Osteoblast (primary cell): Measurements from ENCODE around the gene TNFSF12. TPM values are rescaled to one million over a fixed set of nuclear protein-coding genes. Genes with fewer than 3 reads are reported as not detected.

Experiments
- DNase-seq: peaks from one replicate; pipeline ENCODE4 v3.0.0; 2011; ENCODE audit warnings: low spot score, mixed read lengths; ENCODE audit not compliant: insufficient read length; ENCODE audit errors: missing footprints
- H2AFZ ChIP-seq: 2 replicates; pipeline ENCODE4 v1.6.0; 2011; ENCODE audit warnings: mild to moderate bottlenecking, low read length
- H3K27ac ChIP-seq: 2 replicates; pipeline ENCODE4 v1.5.1; 2011; ENCODE audit warnings: mild to moderate bottlenecking, low read depth, low read length, moderate library complexity
- H3K27me3 ChIP-seq: 2 replicates; pipeline ENCODE4 v1.6.0; 2012; ENCODE audit warnings: mild to moderate bottlenecking, control low read depth, inconsistent platforms, low read length, moderate library complexity; ENCODE audit not compliant: insufficient read depth
- H3K36me3 ChIP-seq: 2 replicates; pipeline ENCODE4 v1.5.1; 2011; ENCODE audit warnings: mild to moderate bottlenecking, low read length, control low read depth, moderate library complexity; ENCODE audit not compliant: insufficient read depth
- H3K4me1 ChIP-seq: 2 replicates; pipeline ENCODE4 v1.5.1; 2011; ENCODE audit warnings: mild to moderate bottlenecking, low read length, control low read depth, moderate library complexity; ENCODE audit not compliant: insufficient read depth
- H3K4me2 ChIP-seq: 2 replicates; pipeline ENCODE4 v1.6.0; 2011; ENCODE audit warnings: mild to moderate bottlenecking, low read length; ENCODE audit not compliant: insufficient read depth
- H3K4me3 ChIP-seq: fragments of 200-600 bp; sonication (generic); 3 replicates; pipeline ENCODE4 v1.5.1; 2012; ENCODE audit warnings: mild to moderate bottlenecking, low read length, inconsistent platforms; ENCODE audit not compliant: insufficient read depth
- H3K79me2 ChIP-seq: 2 replicates; pipeline ENCODE4 v1.6.0; 2012; ENCODE audit warnings: mild to moderate bottlenecking, low read length, control low read depth, inconsistent platforms; ENCODE audit not compliant: insufficient read depth
- H3K9me3 ChIP-seq: 2 replicates; pipeline ENCODE4 v1.5.1; 2011; ENCODE audit warnings: low read depth, low read length, control low read depth
- H4K20me1 ChIP-seq: 2 replicates; pipeline ENCODE4 v1.6.0; 2012; ENCODE audit warnings: mild to moderate bottlenecking, low read length, control low read depth; ENCODE audit not compliant: insufficient read depth
- CTCF ChIP-seq: IDR thresholded peaks from 2 replicates; pipeline ENCODE4 v1.5.1; 2011; ENCODE audit warnings: mild to moderate bottlenecking, low read depth, low read length, moderate library complexity; ENCODE audit errors: extremely low read depth
- total RNA-seq: library from RNA; depleted of rRNA; stranded (reverse); fragments of >200 nt; gene quantifications from 2 replicates; pipeline ENCODE4 v1.2.3, GENCODE V29; 2012

TNFSF12 gene
- total RNA-seq, 1 donor: 11.2 TPM

- Histone ChIP-seq H2AFZ (no peak overlapping the region), H3K9me3 (no peaks in the 10 kb centered on the region), H3K79me2 (no peaks in the 10 kb centered on the region), H3K4me1 (peaks cover 10% of the 10 kb centered on the region), H3K27me3 (no peaks in the 10 kb centered on the region), H3K27ac (no peak overlapping the region), H3K4me3 (no peak overlapping the region), H3K36me3 (no peaks in the 10 kb centered on the region), H4K20me1 (no peaks in the 10 kb centered on the region), H3K4me2 (no peak overlapping the region)
- TF ChIP-seq CTCF: no peak
- DNase-seq: no peak
Measured at GRCh38 chr17:7551396-7551795, 2.5 kb downstream of the TNFSF12 start.

DNA sequence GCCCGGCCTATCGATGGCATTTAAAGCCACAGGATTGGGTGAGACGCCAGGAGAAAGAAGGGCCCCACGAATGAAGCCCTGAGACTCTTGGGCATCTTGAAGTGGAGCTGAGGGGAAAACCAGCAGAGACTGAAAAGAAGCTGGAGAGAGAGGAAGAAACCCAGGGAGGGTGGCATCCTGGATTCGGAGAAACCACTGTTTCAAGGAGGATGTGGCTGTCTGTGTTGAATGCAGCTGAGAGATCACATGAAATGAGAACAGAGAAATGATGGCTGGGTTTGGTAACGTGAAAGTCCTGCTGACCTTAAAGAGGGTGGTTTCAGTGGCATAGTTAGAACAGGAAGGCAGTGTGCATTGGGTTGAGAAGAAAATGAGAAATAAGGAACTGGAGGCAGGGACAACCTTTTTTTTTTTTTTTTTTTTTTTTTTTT lies 3.8 kb downstream of the TNFSF12 start:
- H2AFZ ChIP-seq: no peak overlapping the region
- no peak for DNase-seq
- no peak overlapping the region for H3K4me2 ChIP-seq
- TF ChIP-seq CTCF: no peak
- no peaks in the 10 kb centered on the region for H3K27me3 ChIP-seq
- H3K4me1 ChIP-seq: peaks cover 10% of the 10 kb centered on the region
- H3K27ac ChIP-seq: no peak overlapping the region
- H3K4me3 ChIP-seq: no peak overlapping the region
- no peaks in the 10 kb centered on the region for H4K20me1 ChIP-seq
- no peaks in the 10 kb centered on the region for H3K36me3 ChIP-seq
- no peaks in the 10 kb centered on the region for H3K79me2 ChIP-seq
- H3K9me3 ChIP-seq: no peaks in the 10 kb centered on the region

GRCh38 chr17:7553356-7553755 lies 4.5 kb downstream of the TNFSF12 start:
- no peak overlapping the region for H3K4me3 ChIP-seq
- no peaks in the 10 kb centered on the region for H3K36me3 ChIP-seq
- H3K4me2 ChIP-seq: no peak overlapping the region
- H3K27me3 ChIP-seq: no peaks in the 10 kb centered on the region
- H3K9me3 ChIP-seq: no peaks in the 10 kb centered on the region
- no peaks in the 10 kb centered on the region for H4K20me1 ChIP-seq
- TF ChIP-seq CTCF: no peak
- H2AFZ ChIP-seq: no peak overlapping the region
- H3K4me1 ChIP-seq: peaks cover 14% of the 10 kb centered on the region
- no peak overlapping the region for H3K27ac ChIP-seq
- no peaks in the 10 kb centered on the region for H3K79me2 ChIP-seq
- DNase-seq: no peak

DNA sequence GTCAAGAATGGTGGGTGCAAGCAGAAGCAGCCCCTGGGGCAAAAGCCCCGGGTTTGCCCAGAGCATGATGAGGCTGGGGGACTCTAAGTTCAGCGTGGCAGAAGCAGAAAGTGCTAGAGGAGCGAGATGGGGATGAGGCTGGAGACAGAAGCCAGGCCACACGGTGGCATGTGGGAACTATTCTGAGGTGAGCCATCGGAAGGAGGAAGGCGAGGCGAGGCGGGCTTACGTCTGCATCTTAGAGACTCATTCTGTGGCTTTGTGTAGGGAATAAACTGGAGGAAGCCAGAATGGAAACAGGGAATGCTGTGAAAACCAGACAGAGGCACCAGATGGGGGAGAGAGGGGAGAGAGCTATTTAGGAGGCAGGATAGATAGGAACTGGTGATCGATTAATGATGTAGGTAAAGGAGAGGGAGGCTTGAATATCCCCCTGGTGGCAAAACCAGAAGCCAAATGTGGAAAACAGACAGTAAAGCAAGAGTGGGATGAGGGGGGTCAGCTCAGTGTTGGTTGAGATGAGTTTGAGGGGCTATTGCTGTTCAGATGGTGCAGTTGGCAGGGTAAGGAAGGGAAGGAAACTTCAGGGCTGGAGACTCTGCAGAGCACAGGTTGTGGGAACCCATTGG lies 6.6 kb downstream of the TNFSF12 start:
- no peak overlapping the region for H3K4me3 ChIP-seq
- no peak overlapping the region for H3K4me2 ChIP-seq
- no peak overlapping the region for H2AFZ ChIP-seq
- no peak overlapping the region for H3K27ac ChIP-seq
- H3K4me1 ChIP-seq: peaks cover 14% of the 10 kb centered on the region
- H3K36me3 ChIP-seq: no peaks in the 10 kb centered on the region
- no peaks in the 10 kb centered on the region for H3K79me2 ChIP-seq
- H3K9me3 ChIP-seq: no peaks in the 10 kb centered on the region
- DNase-seq: no peak
- no peaks in the 10 kb centered on the region for H4K20me1 ChIP-seq
- H3K27me3 ChIP-seq: no peaks in the 10 kb centered on the region
- TF ChIP-seq CTCF: peak; percentile 9
